ENCODE results near the gene MAN1B1. TPM values are rescaled to one million over a fixed set of nuclear protein-coding genes. Genes with fewer than 3 reads are reported as not detected.

The MAN1B1 gene
- total RNA-seq, 1 donor from 2014 or later, result 41.9 TPM

DNA sequence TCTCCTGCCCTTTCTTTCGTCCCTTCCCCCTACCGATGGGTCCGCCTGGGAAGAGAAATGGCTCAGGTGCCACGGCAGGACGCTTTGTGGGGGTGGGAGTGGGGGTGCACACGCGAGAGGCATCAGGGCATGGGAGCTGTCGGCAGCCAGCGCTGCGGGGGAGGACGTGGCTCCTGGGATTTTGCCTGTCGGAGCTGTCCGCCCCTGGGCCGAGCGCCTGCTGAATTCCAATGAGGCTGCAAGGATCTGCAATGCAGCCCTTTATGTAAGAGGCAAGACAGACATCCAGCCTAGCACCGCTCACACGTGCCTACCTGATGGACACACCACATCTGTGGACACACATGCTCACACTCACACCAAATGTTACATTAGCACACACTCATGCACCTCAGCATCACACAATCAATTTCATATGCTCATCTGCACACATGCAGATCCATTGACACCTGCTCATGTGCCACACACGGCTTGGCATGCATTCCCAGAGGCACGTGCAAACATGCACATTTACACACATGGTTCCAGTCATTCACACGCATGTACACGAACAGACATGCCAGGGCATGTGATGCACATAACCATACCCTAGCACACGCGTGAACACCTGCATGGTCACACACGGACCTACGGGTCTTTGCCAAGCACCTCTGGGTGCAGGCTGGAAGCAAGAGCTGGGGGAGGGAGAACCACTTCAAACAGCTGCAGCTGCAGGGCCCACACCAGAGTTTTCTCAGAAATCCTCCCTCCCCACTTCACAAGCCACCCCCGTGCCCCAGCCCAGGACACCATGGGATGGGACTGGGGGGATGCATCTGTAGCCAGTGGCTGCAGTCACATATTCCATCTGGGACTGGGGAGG is 53.6 kb downstream of the MAN1B1 start:
- DNase-seq (no peak), ATAC-seq (no peak)
- Histone ChIP-seq H3K27ac (no peak overlapping the region), H3K4me1 (peaks cover 6% of the 10 kb centered on the region), H3K9me3 (no peaks in the 10 kb centered on the region), H3K36me3 (no peaks in the 10 kb centered on the region), H3K27me3 (ENCODE audit: low read depth) (peaks cover 84% of the 10 kb centered on the region), H3K4me3 (no peak overlapping the region)
- intact Hi-C loops (cut with DNase I), result no loop called here
- TF ChIP-seq, protein P1, sequence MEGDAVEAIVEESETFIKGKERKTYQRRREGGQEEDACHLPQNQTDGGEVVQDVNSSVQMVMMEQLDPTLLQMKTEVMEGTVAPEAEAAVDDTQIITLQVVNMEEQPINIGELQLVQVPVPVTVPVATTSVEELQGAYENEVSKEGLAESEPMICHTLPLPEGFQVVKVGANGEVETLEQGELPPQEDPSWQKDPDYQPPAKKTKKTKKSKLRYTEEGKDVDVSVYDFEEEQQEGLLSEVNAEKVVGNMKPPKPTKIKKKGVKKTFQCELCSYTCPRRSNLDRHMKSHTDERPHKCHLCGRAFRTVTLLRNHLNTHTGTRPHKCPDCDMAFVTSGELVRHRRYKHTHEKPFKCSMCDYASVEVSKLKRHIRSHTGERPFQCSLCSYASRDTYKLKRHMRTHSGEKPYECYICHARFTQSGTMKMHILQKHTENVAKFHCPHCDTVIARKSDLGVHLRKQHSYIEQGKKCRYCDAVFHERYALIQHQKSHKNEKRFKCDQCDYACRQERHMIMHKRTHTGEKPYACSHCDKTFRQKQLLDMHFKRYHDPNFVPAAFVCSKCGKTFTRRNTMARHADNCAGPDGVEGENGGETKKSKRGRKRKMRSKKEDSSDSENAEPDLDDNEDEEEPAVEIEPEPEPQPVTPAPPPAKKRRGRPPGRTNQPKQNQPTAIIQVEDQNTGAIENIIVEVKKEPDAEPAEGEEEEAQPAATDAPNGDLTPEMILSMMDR (IDR thresholded peaks at IDR 0.05), result no peak

DNA sequence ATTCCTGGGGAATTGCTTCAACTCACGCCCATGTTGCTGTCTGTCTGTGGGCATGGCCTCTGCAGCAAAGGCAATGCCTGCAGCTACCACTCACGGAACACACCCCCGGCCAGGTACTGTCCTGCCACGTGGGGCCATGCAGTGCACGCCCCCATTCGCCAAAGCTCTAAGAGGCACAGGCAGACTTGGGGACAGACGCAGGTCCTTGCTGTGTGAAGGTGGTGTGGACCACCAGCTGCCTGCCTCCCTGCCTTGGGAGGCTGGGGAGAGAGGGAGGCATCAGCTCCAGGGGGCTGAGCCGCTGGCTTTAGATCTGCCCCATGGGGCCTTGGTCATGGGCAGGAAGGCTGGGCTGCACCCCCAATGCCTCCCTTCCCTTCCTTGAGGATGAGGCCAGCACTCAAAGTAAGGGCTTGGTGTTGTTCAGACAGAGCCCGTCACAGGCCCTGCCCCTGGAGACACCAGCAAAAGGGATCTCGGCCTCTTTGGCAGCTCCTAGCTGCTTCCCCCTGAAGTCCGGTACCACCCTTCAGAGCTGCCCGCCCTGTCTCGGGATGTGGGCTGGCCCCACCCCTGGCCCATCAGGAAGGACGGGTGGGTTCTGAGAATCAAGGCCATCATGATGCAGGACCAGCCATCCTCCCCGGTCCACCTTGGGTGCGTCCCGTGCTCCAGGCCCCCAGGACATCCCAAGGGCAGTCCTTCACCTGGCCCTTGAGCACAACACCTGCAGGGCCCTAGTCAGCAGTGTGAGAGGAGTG is 54.4 kb downstream of the MAN1B1 start:
- Histone ChIP-seq H3K4me1 (peaks cover 6% of the 10 kb centered on the region), H3K27me3 (ENCODE audit: low read depth) (peaks cover 83% of the 10 kb centered on the region)
- ATAC-seq, result no peak

DNA sequence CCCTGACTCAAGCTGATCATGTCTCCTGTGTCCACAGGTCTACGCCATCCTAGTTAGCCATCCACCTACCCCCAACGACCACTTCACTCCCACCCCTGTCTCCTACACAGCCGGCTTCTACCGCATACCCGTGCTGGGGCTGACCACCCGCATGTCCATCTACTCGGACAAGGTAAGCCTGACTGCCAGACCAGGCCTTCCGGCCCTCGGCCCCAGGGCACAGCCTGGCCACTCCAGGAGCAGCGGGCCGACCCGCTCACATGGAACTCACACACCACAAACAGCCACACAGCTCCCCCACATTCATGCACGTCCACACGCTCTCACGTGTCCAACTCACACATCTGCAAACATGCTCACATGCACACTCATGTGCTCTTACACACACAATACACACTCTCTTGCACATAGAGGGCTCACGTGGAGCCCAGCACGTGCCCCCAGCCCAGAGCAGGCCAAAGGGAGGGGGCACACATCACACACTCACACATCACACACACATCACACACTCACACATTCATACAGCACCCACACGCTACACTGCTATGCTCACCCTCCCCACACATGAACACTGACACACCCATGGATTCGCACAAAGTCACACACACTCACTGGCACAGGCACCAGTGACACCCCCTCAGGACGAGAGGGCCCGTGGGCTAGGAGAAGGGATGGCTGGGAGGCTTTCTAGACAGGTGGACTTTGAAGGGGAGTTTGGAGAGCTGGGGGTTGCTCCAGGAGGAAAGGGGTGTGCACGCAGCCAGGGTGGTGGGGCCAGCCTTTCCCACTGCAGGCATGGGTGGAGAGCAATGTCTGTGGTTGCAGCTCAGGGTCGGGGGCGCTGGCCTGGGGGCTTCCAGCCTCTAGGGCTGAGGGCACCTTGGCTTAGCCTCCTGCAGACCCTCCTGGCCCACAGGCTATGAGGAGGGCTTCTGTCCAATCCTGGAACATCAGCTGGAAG is 55.5 kb downstream of the MAN1B1 start:
- Histone ChIP-seq H3K36me3 (no peaks in the 10 kb centered on the region), H3K4me1 (peaks cover 6% of the 10 kb centered on the region), H3K27me3 (ENCODE audit: low read depth) (peaks cover 81% of the 10 kb centered on the region), H3K27ac (no peak overlapping the region), H3K9me3 (no peaks in the 10 kb centered on the region), H3K4me3 (no peak overlapping the region)
- ATAC-seq, result no peak
- DNase-seq, result no peak
- TF ChIP-seq, protein P1 (IDR thresholded peaks at IDR 0.05), result no peak
- intact Hi-C loops (cut with DNase I), result no loop called here

More for the DNA sequence above, 54.4 kb downstream of the MAN1B1 start:
- Histone ChIP-seq H3K27ac (no peak overlapping the region), H3K9me3 (no peaks in the 10 kb centered on the region), H3K36me3 (no peaks in the 10 kb centered on the region), H3K4me3 (no peak overlapping the region)
- TF ChIP-seq, protein P1 (IDR thresholded peaks at IDR 0.05), result no peak
- intact Hi-C loops (cut with DNase I), result no loop called here
- no peak for DNase-seq

DNA sequence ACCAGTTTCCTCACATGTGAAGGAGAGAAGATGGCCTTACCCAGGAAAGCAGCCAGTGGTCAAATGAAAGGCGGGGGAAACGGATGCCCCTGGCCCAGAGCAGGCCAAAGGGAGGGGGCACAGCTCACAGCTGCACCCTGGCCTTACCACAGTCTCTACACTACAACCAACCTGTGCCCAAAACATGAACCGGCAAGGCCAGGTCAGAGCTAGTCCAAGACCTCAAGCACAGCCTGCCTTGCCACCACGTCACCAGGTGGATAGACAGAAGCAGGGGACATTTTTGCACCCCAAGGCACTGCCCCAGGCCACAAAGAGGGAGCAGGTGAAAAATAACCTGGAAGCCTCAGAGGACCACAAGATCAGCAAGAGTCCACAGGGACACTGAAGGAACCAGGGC is 56.7 kb downstream of the MAN1B1 start:
- peaks cover 80% of the 10 kb centered on the region for H3K27me3 ChIP-seq (ENCODE audit: low read depth)
- intact Hi-C loops (cut with DNase I), result no loop called here
- no peaks in the 10 kb centered on the region for H3K36me3 ChIP-seq
- no peak for DNase-seq
- no peak overlapping the region for H3K27ac ChIP-seq
- ATAC-seq, result no peak
- TF ChIP-seq, protein P1 (IDR thresholded peaks at IDR 0.05), result no peak
- peaks cover 6% of the 10 kb centered on the region for H3K4me1 ChIP-seq
- no peaks in the 10 kb centered on the region for H3K9me3 ChIP-seq
- no peak overlapping the region for H3K4me3 ChIP-seq
